HepG2 (cell line): ENCODE measurements around the gene RAP1GAP2. TPM values are rescaled to one million over a fixed set of nuclear protein-coding genes. Genes with fewer than 3 reads are reported as not detected.
A peak's percentile ranks its signal among the peaks of the same experiment; 100 is the strongest.

Experiments used
- ADNP ChIP-seq: sonication (generic); formaldehyde crosslinking; IDR thresholded peaks from 2 replicates; pipeline ENCODE4 v1.4.0; 2020; ENCODE audit warnings: missing genetic modification reagents
- AGO2 ChIP-seq: fragments of 200-400 bp; formaldehyde crosslinking; optimal IDR thresholded peaks from 2 replicates; pipeline ENCODE3; 2017; ENCODE audit warnings: mild to moderate bottlenecking, low read depth, low read length, moderate library complexity
- CREM ChIP-seq, 2 experiments: sonication (generic) in 1 of 2; formaldehyde crosslinking in 1 of 2; IDR thresholded peaks; 2 replicates each; pipeline versions ENCODE4 v1.4.0 to v1.6.1; 2016 to 2020; ENCODE audit warnings: antibody characterized with exemption in 1 of 2, mild to moderate bottlenecking in 1 of 2, missing genetic modification reagents in 1 of 2
- FOXO1 ChIP-seq: sonication (generic); formaldehyde crosslinking; IDR thresholded peaks from 2 replicates; pipeline ENCODE4 v1.4.0; 2020; ENCODE audit warnings: missing genetic modification reagents
- HDAC2 ChIP-seq: sonication (generic); formaldehyde crosslinking; IDR thresholded peaks from 2 replicates; pipeline ENCODE4 v1.4.0; 2020; ENCODE audit warnings: missing genetic modification reagents
- HMGA1 ChIP-seq: sonication (generic); formaldehyde crosslinking; conservative IDR thresholded peaks from 2 replicates; pipeline ENCODE4 v1.4.0; 2020; ENCODE audit warnings: missing genetic modification reagents
- HMGXB4 ChIP-seq, 2 experiments: sonication (generic) in 1 of 2; formaldehyde crosslinking in 1 of 2; IDR thresholded peaks; 2 replicates each; pipeline versions ENCODE4 v1.4.0 to v1.6.1; 2018 to 2020; ENCODE audit warnings: missing genetic modification reagents in 2 of 2, borderline replicate concordance in 1 of 2, low read depth in 1 of 2, mild to moderate bottlenecking in 1 of 2, missing biosample characterization in 1 of 2
- KAT7 ChIP-seq: IDR thresholded peaks from 2 replicates; pipeline ENCODE4 v1.6.1; 2018; ENCODE audit warnings: borderline replicate concordance, missing compliant biosample characterization
- MAFG ChIP-seq: sonication (generic); formaldehyde crosslinking; IDR thresholded peaks from 2 replicates; pipeline ENCODE4 v1.5.1; 2020; ENCODE audit warnings: mild to moderate bottlenecking, missing genetic modification reagents
- MBD4 ChIP-seq: IDR thresholded peaks from 2 replicates; pipeline ENCODE4 v1.6.1; 2012; ENCODE audit warnings: low read length, inconsistent platforms, borderline replicate concordance
- PITX1 ChIP-seq: sonication (generic); formaldehyde crosslinking; IDR thresholded peaks from 2 replicates; pipeline ENCODE4 v1.5.1; 2020; ENCODE audit warnings: mild to moderate bottlenecking, missing genetic modification reagents
- RNF2 ChIP-seq: fragments of 450-650 bp; conservative IDR thresholded peaks from 2 replicates; pipeline ENCODE4 v1.6.1; 2016; ENCODE audit warnings: low read depth
- SALL2 ChIP-seq: sonication (generic); formaldehyde crosslinking; IDR thresholded peaks from 2 replicates; pipeline ENCODE4 v1.8.1; 2023; ENCODE audit warnings: mild to moderate bottlenecking, missing genetic modification reagents, inconsistent platforms
- SMAD3 ChIP-seq: sonication (generic); formaldehyde crosslinking; IDR thresholded peaks from 2 replicates; pipeline ENCODE4 v1.4.0; 2020; ENCODE audit warnings: missing genetic modification reagents
- SMYD3 ChIP-seq: sonication (generic); formaldehyde crosslinking; IDR thresholded peaks from 2 replicates; pipeline ENCODE4 v1.8.1; 2023; ENCODE audit warnings: mild to moderate bottlenecking, missing genetic modification reagents
- SNAI1 ChIP-seq: sonication (generic); formaldehyde crosslinking; IDR thresholded peaks from 2 replicates; pipeline ENCODE4 v1.5.0; 2020; ENCODE audit warnings: mild to moderate bottlenecking, missing genetic modification reagents, borderline replicate concordance
- TBX3 ChIP-seq: fragments of 450-650 bp; IDR thresholded peaks from 2 replicates; pipeline ENCODE4 v1.6.1; 2017; ENCODE audit warnings: antibody characterized with exemption, mild to moderate bottlenecking, inconsistent platforms, borderline replicate concordance
- TOE1 ChIP-seq: sonication (generic); formaldehyde crosslinking; IDR thresholded peaks from 2 replicates; pipeline ENCODE4 v1.4.0; 2020; ENCODE audit warnings: mild to moderate bottlenecking, missing genetic modification reagents
- USF2 ChIP-seq, 2 experiments: sonication (generic) in 1 of 2; formaldehyde crosslinking in 1 of 2; IDR thresholded peaks; 2 replicates each; pipeline versions ENCODE4 v1.5.1 to v1.6.1; 2011 to 2020; ENCODE audit warnings: borderline replicate concordance in 1 of 2, low read depth in 1 of 2, low read length in 1 of 2, mild to moderate bottlenecking in 1 of 2, missing genetic modification reagents in 1 of 2, moderate library complexity in 1 of 2
- XBP1 ChIP-seq: sonication (generic); formaldehyde crosslinking; IDR thresholded peaks from 2 replicates; pipeline ENCODE4 v1.5.0; 2020; ENCODE audit warnings: missing genetic modification reagents
- ZNF230 ChIP-seq: sonication (generic); formaldehyde crosslinking; IDR thresholded peaks from 2 replicates; pipeline ENCODE4 v1.4.0; 2020; ENCODE audit warnings: mild to moderate bottlenecking, missing genetic modification reagents
- ZNF543 ChIP-seq: sonication (generic); formaldehyde crosslinking; IDR thresholded peaks from 2 replicates; pipeline ENCODE4 v1.4.0; 2020; ENCODE audit warnings: mild to moderate bottlenecking, missing genetic modification reagents
- ZNF580 ChIP-seq: IDR thresholded peaks from 2 replicates; pipeline ENCODE4 v1.6.1; 2016; ENCODE audit warnings: low read depth, borderline replicate concordance
- ZNF761 ChIP-seq: sonication (generic); formaldehyde crosslinking; conservative IDR thresholded peaks from 2 replicates; pipeline ENCODE4 v1.4.0; 2020; ENCODE audit warnings: mild to moderate bottlenecking, missing genetic modification reagents
- ZNF850 ChIP-seq: sonication (generic); formaldehyde crosslinking; conservative IDR thresholded peaks from 2 replicates; pipeline ENCODE4 v1.9.0; 2021; ENCODE audit warnings: mild to moderate bottlenecking, missing genetic modification reagents
- polyA plus RNA-seq, 8 experiments: library from polyadenylated mRNA; depleted of rRNA in 3 of 8; stranded (reverse) in 7 of 8; unstranded in 1 of 8; fragments of >200 nt; fragmentation: Illumina TruSeq in 4 of 8; extraction: Trizol in 4 of 8; gene quantifications; 2 replicates each; pipeline versions ENCODE4 v1.2.1 to v1.2.3, GENCODE V29; 2011 to 2016; ENCODE audit warnings: low read depth in 4 of 8, missing spikeins in 1 of 8, mixed read lengths in 1 of 8; ENCODE audit not compliant: insufficient read depth in 1 of 8
- total RNA-seq, 5 experiments: library from RNA; depleted of rRNA; stranded (reverse); fragments of >200 nt; fragmentation: Illumina TruSeq; extraction: Trizol; gene quantifications; 2 replicates each; pipeline ENCODE4 v1.2.3, GENCODE V29; 2016; ENCODE audit warnings: low read depth in 1 of 5

The RAP1GAP2 gene
- total and polyA plus RNA-seq, 2 of the 13 experiments (the other 11 are each of a cell fraction or from before 2014, with no cell fraction given), result 10.9 to 12.0 TPM

- TF ChIP-seq USF2 (IDR thresholded peaks at IDR 0.05; ENCODE audit: low read depth, low read length) (no peak), USF2 (CRISPR knock-in tag; IDR thresholded peaks at IDR 0.05; ENCODE audit: borderline replicate concordance) (no peak), MBD4 (no peak), ZNF580 (CRISPR knock-in tag) (no peak), ZNF230 (CRISPR knock-in tag) (peak; percentile 84), AGO2 (no peak), SNAI1 (CRISPR knock-in tag) (no peak), SMAD3 (CRISPR knock-in tag) (no peak), HMGXB4 (CRISPR knock-in tag; IDR thresholded peaks at IDR 0.05; ENCODE audit: borderline replicate concordance in 1 of 2, low read depth in 1 of 2) (peak; percentile 78 to 82), ZNF761 (CRISPR knock-in tag) (0 out of 2 replicates have a peak, but pooled peaks have one; percentile 33), FOXO1 (CRISPR knock-in tag) (no peak), ZNF850 (CRISPR knock-in tag) (0 out of 2 replicates have a peak, but pooled peaks have one; percentile 50), ADNP (CRISPR knock-in tag) (no peak), SMYD3 (CRISPR knock-in tag) (no peak), XBP1 (no peak), ZNF543 (CRISPR knock-in tag) (0 out of 2 replicates have a peak, but pooled peaks have one; percentile 55), HDAC2 (CRISPR knock-in tag) (no peak), PITX1 (no peak), TOE1 (no peak), CREM (IDR thresholded peaks at IDR 0.05) (peak; percentile 63; the same call in 1 of the 2 replicates), CREM (CRISPR knock-in tag; IDR thresholded peaks at IDR 0.05) (no peak), KAT7 (CRISPR knock-in tag) (no peak), HMGA1 (CRISPR knock-in tag) (no peak), TBX3 (no peak), SALL2 (CRISPR knock-in tag) (no peak), RNF2 (peak; percentile 48; the same call in 1 of the 2 replicates), MAFG (CRISPR knock-in tag) (no peak)
Observed at GRCh38 chr17:3048727-3049471, 252.7 kb downstream of the RAP1GAP2 start (continued).
